Muscle of leg (tissue), 11 donors: Measurements from ENCODE around the gene TGFB2. TPM values are rescaled to one million over a fixed set of nuclear protein-coding genes. Genes with fewer than 3 reads are reported as not detected.

Experiments used
- DNase-seq: peaks from one replicate; pipeline ENCODE4 v3.0.0; 2013
- H3K27ac ChIP-seq: one replicate; pipeline ENCODE4 v1.5.1; 2013; ENCODE audit warnings: mild to moderate bottlenecking, low read length, control low read depth
- H3K27me3 ChIP-seq: one replicate; pipeline ENCODE4 v1.6.1; 2013; ENCODE audit warnings: low read length; ENCODE audit not compliant: control insufficient read depth, insufficient read depth
- H3K36me3 ChIP-seq: one replicate; pipeline ENCODE4 v1.6.1; 2013; ENCODE audit warnings: low read length; ENCODE audit not compliant: control insufficient read depth, insufficient read depth
- H3K4me1 ChIP-seq: one replicate; pipeline ENCODE4 v1.6.1; 2013; ENCODE audit warnings: low read length; ENCODE audit not compliant: control insufficient read depth, insufficient read depth
- H3K4me3 ChIP-seq: one replicate; pipeline ENCODE4 v1.5.1; 2013; ENCODE audit warnings: low read length, control low read depth
- H3K9me3 ChIP-seq: replicated peaks from 2 replicates; pipeline ENCODE4 v1.6.1; 2013; ENCODE audit warnings: low read depth, low read length; ENCODE audit not compliant: control insufficient read depth
- WGBS: methylation state at CpG from one replicate; pipeline ENCODE4 v1.1.5; 2013; ENCODE audit warnings: missing lambda C conversion rate; ENCODE audit not compliant: insufficient coverage; 5-methylcytosine and 5-hydroxymethylcytosine counted together
- polyA plus RNA-seq, 8 donors: library from polyadenylated mRNA; unstranded; fragments of 120-200 nt; gene quantifications; one replicate each; pipeline versions ENCODE4 v1.2.1 to v1.2.3, GENCODE V29; 2013; ENCODE audit warnings: inconsistent platforms in 1 of 8, low replicate concordance in 1 of 8; ENCODE audit not compliant: insufficient read length in 8 of 8, insufficient read depth in 1 of 8
- total RNA-seq: library from RNA; stranded (reverse); fragments of 120-200 nt; gene quantifications from one replicate; pipeline ENCODE4 v1.2.4, GENCODE V29; 2013

TGFB2 gene
- total and polyA plus RNA-seq, 9 donors, result 37.2 to 69.2 (median 50.7) TPM

DNA sequence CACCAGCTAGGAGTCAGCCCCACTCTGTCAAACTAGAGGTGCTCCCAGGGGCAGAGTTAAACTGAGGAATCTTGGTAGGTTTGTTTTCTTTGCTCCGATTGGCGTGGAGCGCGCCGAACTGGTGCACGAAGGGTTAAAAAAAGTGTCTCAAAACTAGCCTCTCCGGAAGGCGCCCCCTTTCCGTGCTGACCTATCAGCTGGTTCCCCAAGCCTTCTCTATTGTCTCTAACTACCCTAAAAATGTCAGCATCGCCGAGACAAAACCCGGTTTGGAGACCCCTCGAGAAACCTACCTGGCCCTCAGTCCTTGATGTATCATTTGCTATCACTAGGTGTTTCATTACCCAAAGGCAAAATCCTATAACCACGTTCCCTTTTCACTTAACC, 2.2 kb downstream of the TGFB2 start:
- no peaks in the 10 kb centered on the region for H3K27me3 ChIP-seq
- H3K9me3 ChIP-seq, result no peaks in the 10 kb centered on the region
- peak overlapping the region; percentile 99 for H3K27ac ChIP-seq
- no peaks in the 10 kb centered on the region for H3K36me3 ChIP-seq
- peak; percentile 95 for DNase-seq
- 0% methylated on average over 4 of the region's 14 CpGs for WGBS
- peaks cover 17% of the 10 kb centered on the region for H3K4me1 ChIP-seq
- peak overlapping the region; percentile 83 for H3K4me3 ChIP-seq

DNA sequence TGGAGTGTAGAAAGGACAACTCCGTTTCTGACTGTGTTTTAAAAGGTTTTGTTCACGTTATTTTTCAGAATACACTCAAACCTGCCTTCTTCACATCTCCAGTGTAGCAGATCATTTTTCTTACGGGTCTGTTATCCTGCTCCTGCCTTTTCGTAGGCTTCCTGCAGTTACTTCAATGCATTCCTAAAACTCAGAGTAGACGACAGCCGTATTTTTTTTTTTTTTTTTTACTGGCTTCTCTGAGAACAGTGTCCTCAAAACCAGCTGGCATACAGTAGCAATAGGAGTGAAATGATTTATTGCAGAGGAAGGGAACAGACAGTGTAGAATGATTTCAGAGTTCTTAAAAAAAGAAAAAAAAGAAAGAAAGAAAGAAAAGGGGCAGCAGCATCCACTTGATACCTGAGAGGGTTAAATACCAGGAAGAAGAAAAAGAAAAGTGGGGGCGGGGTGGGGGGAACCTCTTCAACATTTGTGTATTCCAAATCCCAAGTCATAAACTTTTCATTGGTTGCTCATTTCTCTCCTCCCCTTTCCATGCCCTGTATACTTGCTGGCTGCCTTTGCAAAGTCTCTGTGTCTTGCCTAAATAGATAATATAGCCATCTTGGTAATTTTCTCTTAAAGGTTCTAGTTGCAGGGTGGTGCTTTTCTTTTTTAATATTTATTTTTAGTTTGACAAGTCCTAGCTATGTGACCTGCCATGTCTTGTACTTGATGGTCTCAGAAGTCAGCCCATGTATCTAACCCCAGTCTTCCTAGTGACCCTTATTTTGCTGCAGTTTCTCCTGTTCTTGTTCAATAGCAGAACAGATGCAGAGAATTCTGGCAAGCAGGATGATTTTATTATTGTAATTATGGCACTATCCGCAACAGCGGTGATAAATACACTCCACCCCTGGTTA, 2.8 kb downstream of the TGFB2 start:
- peak overlapping the region; percentile 99 for H3K27ac ChIP-seq
- H3K4me3 ChIP-seq, result peak overlapping the region; percentile 83
- 6% methylated on average over 3 of the region's 9 CpGs for WGBS
- peak; percentile 97 for DNase-seq
- no peaks in the 10 kb centered on the region for H3K9me3 ChIP-seq
- H3K27me3 ChIP-seq, result no peaks in the 10 kb centered on the region
- peaks cover 22% of the 10 kb centered on the region for H3K4me1 ChIP-seq
- peaks cover 4% of the 10 kb centered on the region for H3K36me3 ChIP-seq

- no CpG with 5 or more reads among the region's 3 CpGs for WGBS
- H3K27ac ChIP-seq, result peak overlapping the region; percentile 99
- no peaks in the 10 kb centered on the region for H3K27me3 ChIP-seq
- H3K9me3 ChIP-seq, result no peaks in the 10 kb centered on the region
- peak overlapping the region; percentile 83 for H3K4me3 ChIP-seq
- peaks cover 11% of the 10 kb centered on the region for H3K36me3 ChIP-seq
- peak; percentile 61 for DNase-seq
- H3K4me1 ChIP-seq, result peaks cover 28% of the 10 kb centered on the region
These were observed 3.5 kb downstream of the TGFB2 start for GRCh38 chr1:218348628-218349071.

GRCh38 chr1:218349348-218350034, 4.4 kb downstream of the TGFB2 start:
- WGBS, result no CpG with 5 or more reads among the region's 5 CpGs
- Histone ChIP-seq H3K27ac (peak overlapping the region; percentile 99), H3K4me3 (peak overlapping the region; percentile 83), H3K4me1 (peaks cover 28% of the 10 kb centered on the region), H3K9me3 (no peaks in the 10 kb centered on the region), H3K27me3 (no peaks in the 10 kb centered on the region), H3K36me3 (peaks cover 11% of the 10 kb centered on the region)
- DNase-seq, result peak; percentile 76

DNA sequence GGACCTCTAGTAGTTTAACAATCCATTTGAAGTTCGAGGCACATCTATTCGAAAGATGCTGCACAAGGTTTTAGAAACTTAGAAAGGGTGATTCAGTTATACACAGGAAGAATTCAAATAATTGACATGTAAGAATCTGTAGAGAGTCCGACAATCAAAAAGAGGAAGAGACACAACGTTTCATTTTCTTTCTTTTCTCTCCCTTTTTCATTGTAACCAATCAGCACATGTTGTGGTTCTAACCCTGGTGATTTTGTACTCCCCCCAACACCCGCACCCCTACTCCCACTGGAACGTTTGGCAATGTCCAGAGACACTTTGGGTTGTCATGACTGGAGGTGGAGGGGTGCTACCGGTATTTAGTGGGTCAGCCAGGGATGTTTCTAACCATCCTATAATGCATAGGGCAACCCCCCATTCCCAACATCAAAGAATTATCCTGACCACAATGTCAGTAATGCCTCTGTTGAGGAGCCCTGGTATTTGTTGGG, 4.9 kb downstream of the TGFB2 start:
- no peak for DNase-seq
- H3K4me1 ChIP-seq, result peaks cover 27% of the 10 kb centered on the region

GRCh38 chr1:218350801-218351266, 5.7 kb downstream of the TGFB2 start:
- H3K4me3 ChIP-seq, result peak overlapping the region; percentile 35
- peak; percentile 86 for DNase-seq

More for the DNA sequence above, 4.9 kb downstream of the TGFB2 start:
- H3K27ac ChIP-seq, result peak overlapping the region; percentile 99
- H3K36me3 ChIP-seq, result peaks cover 11% of the 10 kb centered on the region
- no peaks in the 10 kb centered on the region for H3K27me3 ChIP-seq
- H3K4me3 ChIP-seq, result peak overlapping the region; percentile 83
- no CpG with 5 or more reads among the region's 7 CpGs for WGBS
- H3K9me3 ChIP-seq, result no peaks in the 10 kb centered on the region

DNA sequence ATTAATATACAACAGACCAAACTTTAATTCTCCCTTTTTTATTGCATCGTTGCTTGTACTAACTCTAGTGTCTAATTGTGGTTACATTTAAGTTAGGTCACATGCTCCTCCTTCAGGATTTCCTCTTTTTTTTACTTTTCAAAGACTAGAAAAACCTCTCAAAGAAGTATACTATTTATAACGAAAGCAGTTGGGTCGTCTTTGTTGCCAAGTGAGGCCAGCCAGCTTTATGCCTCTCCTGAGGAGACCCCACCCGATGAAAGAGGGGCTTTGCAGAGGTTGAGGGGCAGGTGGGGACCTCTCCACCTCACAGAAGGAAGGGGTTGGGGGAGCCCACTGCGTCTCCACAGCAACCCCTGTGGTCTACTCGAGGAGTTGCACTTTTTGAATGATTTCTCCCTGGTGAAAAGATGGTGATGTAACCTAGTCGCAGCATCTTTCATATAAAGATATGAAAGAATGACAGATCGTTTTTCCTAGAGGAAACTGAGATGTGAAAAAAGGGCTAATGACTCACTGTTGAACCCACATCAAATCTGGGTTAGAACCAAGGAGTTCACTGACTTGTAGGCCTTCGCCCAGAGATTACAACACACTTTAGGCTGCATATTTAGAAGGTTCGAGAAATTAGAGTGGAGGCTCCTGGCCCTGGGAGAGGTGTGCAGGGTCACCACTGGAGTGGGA, 6.4 kb downstream of the TGFB2 start:
- Histone ChIP-seq H3K27me3 (no peaks in the 10 kb centered on the region), H3K9me3 (no peaks in the 10 kb centered on the region), H3K36me3 (peaks cover 13% of the 10 kb centered on the region), H3K4me3 (peak overlapping the region; percentile 35), H3K27ac (peak overlapping the region; percentile 99), H3K4me1 (peaks cover 35% of the 10 kb centered on the region)
- DNase-seq, result peak; percentile 79
- no CpG with 5 or more reads among the region's 10 CpGs for WGBS

More at GRCh38 chr1:218350801-218351266, 5.7 kb downstream of the TGFB2 start:
- Histone ChIP-seq H3K27me3 (no peaks in the 10 kb centered on the region), H3K36me3 (peaks cover 11% of the 10 kb centered on the region), H3K4me1 (peaks cover 30% of the 10 kb centered on the region), H3K27ac (peak overlapping the region; percentile 99), H3K9me3 (no peaks in the 10 kb centered on the region)
- WGBS, result no CpG with 5 or more reads among the region's 2 CpGs

- no peak for DNase-seq
- peaks cover 15% of the 10 kb centered on the region for H3K36me3 ChIP-seq
- no peak overlapping the region for H3K4me3 ChIP-seq
- H3K27ac ChIP-seq, result peak overlapping the region; percentile 99
- WGBS, result no CpG with 5 or more reads among the region's 8 CpGs
- no peaks in the 10 kb centered on the region for H3K9me3 ChIP-seq
- H3K4me1 ChIP-seq, result peaks cover 38% of the 10 kb centered on the region
- no peaks in the 10 kb centered on the region for H3K27me3 ChIP-seq
These were observed 6.9 kb downstream of the TGFB2 start for GRCh38 chr1:218352075-218352438.

- Histone ChIP-seq H3K27ac (peak overlapping the region; percentile 45), H3K4me1 (peaks cover 44% of the 10 kb centered on the region), H3K4me3 (no peak overlapping the region), H3K27me3 (no peaks in the 10 kb centered on the region), H3K36me3 (peaks cover 16% of the 10 kb centered on the region), H3K9me3 (no peaks in the 10 kb centered on the region)
- no peak for DNase-seq
- 100% methylated on average over 1 of the region's 4 CpGs for WGBS
These were observed 8.5 kb downstream of the TGFB2 start for GRCh38 chr1:218353656-218354055.
